SK-MEL-5 (cell line): ENCODE data around the gene TEX29. TPM values are rescaled to one million over a fixed set of nuclear protein-coding genes. Genes with fewer than 3 reads are reported as not detected.

ENCODE experiments used
- DNase-seq: peaks from one replicate; pipeline ENCODE4 v3.0.0-alpha.2; 2016; ENCODE audit warnings: low read depth, low spot score
- in situ Hi-C: cut with HindIII; loops from 2 replicates; pipeline ENCODE4 v1.10.0; 2016; ENCODE audit warnings: low sequenced_read_pairs, high pct_unique_total_duplicates, low pct_unique_long_range_greater_than_20kb
- total RNA-seq: library from RNA; depleted of rRNA; stranded (reverse); fragments of >200 nt; shearing (Covaris generic); gene quantifications from 2 replicates; pipeline ENCODE4 v1.2.3, GENCODE V29; 2014

The TEX29 gene
- total RNA-seq, 1 experiment from 2014 or later = not detected

DNA sequence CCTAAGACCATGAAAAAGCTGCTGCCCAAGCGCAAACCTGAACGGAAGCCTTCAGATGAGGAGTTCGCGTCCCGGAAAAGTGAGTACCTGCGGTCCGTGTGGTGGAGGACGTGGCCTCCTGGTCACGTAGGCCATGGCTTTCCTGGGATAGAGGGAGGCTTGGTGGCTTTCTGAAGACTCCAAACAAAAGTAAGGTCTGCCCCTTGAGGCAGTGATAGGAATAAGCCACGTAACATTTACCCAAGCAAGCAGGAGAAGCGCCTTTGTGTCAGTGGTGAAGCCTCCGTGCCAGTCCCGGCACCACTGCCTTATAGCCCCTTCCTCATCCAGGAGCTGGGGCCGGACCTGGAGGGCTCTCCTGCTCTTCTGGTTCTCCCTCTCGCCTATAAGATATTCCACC lies 34.3 kb upstream of the TEX29 start:
- DNase-seq = peak; percentile 6
- in situ Hi-C loops = no loop called here

DNA sequence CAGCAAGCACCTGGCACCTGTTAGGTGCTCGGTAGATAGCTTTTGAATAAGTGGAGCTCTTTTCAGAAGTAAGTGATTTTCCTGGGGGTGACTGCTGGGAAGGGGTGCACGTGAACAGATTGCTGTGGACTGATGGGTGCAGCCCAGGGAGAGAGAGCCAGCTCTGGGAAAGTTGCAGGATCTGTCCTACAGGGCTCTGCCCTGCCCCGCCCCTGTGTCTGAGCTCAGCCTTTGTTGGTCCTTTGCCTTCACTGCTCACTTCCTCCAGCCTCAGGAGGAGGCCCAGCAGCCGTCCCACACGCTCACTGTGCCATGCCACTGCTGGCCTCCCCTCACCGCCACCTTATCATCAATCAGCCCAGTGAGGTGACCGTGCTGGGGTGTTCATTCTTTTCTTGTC lies 33.7 kb upstream of the TEX29 start:
- in situ Hi-C loops = no loop called here
- no peak for DNase-seq

DNA sequence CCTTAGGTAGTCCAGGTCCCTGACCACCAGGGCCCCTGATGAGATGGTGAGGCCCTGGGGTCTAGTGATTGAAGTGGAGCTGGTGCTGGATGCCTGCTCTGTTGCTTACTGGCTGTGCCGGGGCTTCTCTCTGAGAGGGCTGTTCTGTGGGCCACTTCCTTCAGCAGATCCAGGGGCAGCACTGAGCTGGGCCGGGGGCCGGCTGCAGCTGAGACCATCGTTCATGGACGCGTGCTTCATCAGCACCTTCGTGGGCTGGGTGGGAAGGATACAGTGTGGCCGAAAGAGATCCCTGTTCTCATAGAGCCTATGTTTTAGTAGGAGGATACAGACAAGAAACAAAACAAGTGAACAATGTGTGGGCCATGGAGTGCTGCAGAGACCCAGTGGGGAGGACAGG lies 33.2 kb upstream of the TEX29 start:
- no peak for DNase-seq
- in situ Hi-C loops = no loop called here

GRCh38 chr13:111288276-111288675 lies 32.2 kb upstream of the TEX29 start:
- in situ Hi-C loops = no loop called here

DNA sequence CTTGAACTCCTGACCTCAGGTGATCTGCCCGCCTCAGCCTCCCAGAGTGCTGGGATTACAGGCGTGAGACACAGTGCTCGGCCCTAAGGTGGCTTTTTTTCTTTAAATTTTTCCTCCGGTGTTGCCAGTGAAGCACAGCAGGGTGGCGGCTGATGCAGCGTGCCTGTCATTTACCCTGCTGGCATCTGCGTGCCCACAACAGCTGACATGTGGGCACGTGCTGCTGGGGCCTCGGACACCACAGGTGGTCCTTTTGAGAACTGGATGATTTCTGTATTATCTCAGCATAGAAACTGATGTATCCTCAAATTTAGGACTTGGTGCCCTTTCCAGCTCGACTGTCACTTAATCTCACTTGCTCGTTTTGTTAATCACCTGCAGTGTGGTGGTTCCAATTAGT lies 31.2 kb upstream of the TEX29 start:
- in situ Hi-C loops = no loop called here
- DNase-seq = no peak

More at GRCh38 chr13:111288276-111288675, 32.2 kb upstream of the TEX29 start:
- DNase-seq = no peak

GRCh38 chr13:111291908-111292307 lies 28.5 kb upstream of the TEX29 start:
- in situ Hi-C loops = no loop called here
- no peak for DNase-seq

DNA sequence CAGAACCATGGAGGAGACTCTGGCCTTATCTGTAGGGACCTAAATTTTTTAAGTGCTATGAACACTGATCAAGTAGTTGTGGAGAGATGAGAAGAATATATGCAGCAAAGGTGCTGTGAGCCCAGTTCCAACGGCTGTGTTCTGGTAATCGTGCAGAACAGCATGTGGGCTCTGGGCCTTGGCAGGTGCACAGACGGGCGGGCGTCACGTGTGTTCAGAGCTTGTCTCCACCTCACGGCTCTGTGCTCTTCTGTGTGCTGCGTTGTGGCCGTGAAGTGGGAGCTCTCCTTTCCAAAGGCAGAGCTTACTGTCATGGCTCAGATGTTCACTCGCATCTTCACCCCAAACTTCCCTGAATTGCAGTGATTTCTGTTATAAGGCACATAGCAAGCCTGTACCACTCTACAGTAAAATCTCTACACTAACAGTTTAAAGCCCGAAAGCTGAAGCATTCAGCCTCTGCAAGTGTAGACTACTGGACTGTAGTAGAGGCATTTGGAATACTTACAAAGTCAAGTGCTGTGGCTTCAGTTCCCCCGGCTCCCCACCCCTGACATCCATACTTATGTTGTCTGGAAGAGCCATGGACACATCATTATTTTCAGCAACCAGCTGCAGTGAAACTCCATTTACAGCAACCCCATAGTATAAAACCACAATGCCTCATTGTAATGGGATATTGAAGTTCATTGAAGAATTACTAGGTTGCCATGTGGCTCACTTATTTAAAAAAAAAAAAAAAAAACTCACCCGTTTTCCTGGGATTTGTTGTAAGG lies 27.5 kb upstream of the TEX29 start:
- DNase-seq = no peak
- in situ Hi-C loops = no loop called here

DNA sequence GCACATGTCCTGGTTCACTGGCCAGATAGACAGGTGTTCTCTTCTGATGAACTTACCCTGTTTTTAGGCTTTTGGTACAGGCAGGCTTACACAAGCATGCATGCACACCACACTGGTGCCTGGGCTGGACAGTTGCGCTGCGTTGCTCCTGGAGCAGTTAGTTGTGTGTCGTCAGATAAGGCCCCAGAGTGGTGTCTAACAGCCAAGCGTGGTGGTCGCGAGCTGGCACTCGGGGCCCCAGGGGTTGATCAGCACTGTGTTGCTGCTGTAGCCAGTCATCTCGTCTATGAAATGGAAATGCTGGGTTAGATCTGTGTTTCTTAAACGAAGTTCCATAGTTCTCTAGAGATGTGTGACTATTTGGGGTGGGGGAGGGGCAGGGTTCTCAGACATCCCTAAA lies 24.6 kb upstream of the TEX29 start:
- DNase-seq = no peak
- in situ Hi-C loops = no loop called here

GRCh38 chr13:111296417-111296816 lies 24.0 kb upstream of the TEX29 start:
- in situ Hi-C loops = no loop called here
- no peak for DNase-seq

DNA sequence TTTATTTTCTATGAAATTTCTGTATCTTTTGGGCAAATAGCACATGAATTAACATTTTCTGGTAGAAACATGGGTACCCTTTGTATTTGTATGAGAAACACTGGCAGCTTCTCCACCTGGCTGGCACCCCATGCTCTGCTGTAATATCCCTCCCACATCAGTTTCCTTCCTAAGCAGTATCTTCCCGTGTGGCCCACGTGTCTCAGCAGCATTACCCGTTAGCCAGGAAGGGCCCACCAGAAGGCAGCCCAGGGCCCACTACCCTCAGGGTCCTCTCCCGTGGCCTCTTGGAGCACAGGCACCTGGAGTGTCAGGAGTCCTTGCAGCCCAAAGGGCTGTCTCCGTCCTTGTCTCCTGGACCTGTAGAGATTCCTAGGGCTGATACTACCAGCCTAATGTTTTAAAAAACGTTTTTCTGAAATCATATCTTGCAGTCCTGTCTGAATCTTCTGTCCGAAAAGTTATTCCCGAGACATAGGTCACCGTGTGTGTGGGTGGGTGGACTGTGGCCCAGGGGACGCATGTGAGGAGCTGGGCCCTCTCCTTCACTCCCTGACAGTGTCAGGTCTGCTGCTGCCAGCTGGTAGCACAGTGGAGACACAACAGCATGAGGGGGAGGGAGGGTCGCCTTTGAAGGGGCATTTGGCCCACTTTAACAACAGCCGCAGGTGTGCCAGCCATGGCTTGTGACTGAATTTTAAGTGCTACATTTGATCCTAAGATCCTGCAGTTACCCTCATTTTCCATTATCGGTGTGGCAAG lies 22.0 kb upstream of the TEX29 start:
- DNase-seq = no peak
- in situ Hi-C loops = no loop called here

GRCh38 chr13:111302045-111302726 lies 18.3 kb upstream of the TEX29 start:
- in situ Hi-C loops = no loop called here

GRCh38 chr13:111303559-111303958 lies 16.9 kb upstream of the TEX29 start:
- in situ Hi-C loops = no loop called here
- DNase-seq = no peak

More at GRCh38 chr13:111302045-111302726, 18.3 kb upstream of the TEX29 start:
- no peak for DNase-seq

GRCh38 chr13:111304041-111304544 lies 16.3 kb upstream of the TEX29 start:
- no peak for DNase-seq
- in situ Hi-C loops = no loop called here

- in situ Hi-C loops = no loop called here
- no peak for DNase-seq
Observed at GRCh38 chr13:111304603-111305289, 15.7 kb upstream of the TEX29 start.

- in situ Hi-C loops = no loop called here
- no peak for DNase-seq
Observed at GRCh38 chr13:111312944-111313590, 7.4 kb upstream of the TEX29 start.

GRCh38 chr13:111313911-111314425 lies 6.5 kb upstream of the TEX29 start:
- in situ Hi-C loops = no loop called here
- no peak for DNase-seq

GRCh38 chr13:111314852-111315251 lies 5.6 kb upstream of the TEX29 start:
- DNase-seq = no peak
- in situ Hi-C loops = no loop called here
